HepG2 (cell line): ENCODE data around the gene KIF3C. TPM values are rescaled to one million over a fixed set of nuclear protein-coding genes. Genes with fewer than 3 reads are reported as not detected.

Experiments
- CEBPG ChIP-seq: IDR thresholded peaks from 2 replicates; pipeline ENCODE4 v1.6.1; 2016
- RFXAP ChIP-seq: sonication (generic); formaldehyde crosslinking; IDR thresholded peaks from 2 replicates; pipeline ENCODE4 v1.4.0; 2020; ENCODE audit warnings: missing genetic modification reagents, borderline replicate concordance
- SNRNP70 ChIP-seq: fragments of 200-400 bp; formaldehyde crosslinking; IDR thresholded peaks from 2 replicates; pipeline ENCODE4 v1.6.1; 2017; ENCODE audit warnings: mild to moderate bottlenecking, low read depth, low read length, moderate library complexity
- ZGPAT ChIP-seq: IDR thresholded peaks from 2 replicates; pipeline ENCODE4 v1.6.1; 2016; ENCODE audit warnings: mild to moderate bottlenecking
- ZNF574 ChIP-seq: sonication (generic); formaldehyde crosslinking; IDR thresholded peaks from 2 replicates; pipeline ENCODE4 v1.4.0; 2020; ENCODE audit warnings: missing genetic modification reagents
- ZNF674 ChIP-seq: sonication (generic); formaldehyde crosslinking; IDR thresholded peaks from 2 replicates; pipeline ENCODE4 v1.5.0; 2020; ENCODE audit warnings: low read depth, mild to moderate bottlenecking, missing genetic modification reagents
- ZNF784 ChIP-seq: sonication (generic); formaldehyde crosslinking; IDR thresholded peaks from 2 replicates; pipeline ENCODE4 v1.5.1; 2020; ENCODE audit warnings: missing genetic modification reagents, mild to moderate bottlenecking, borderline replicate concordance
- polyA plus RNA-seq, 8 experiments: library from polyadenylated mRNA; depleted of rRNA in 3 of 8; stranded (reverse) in 7 of 8; unstranded in 1 of 8; fragments of >200 nt; fragmentation: Illumina TruSeq in 4 of 8; extraction: Trizol in 4 of 8; gene quantifications; 2 replicates each; pipeline versions ENCODE4 v1.2.1 to v1.2.3, GENCODE V29; 2011 to 2016; ENCODE audit warnings: low read depth in 4 of 8, missing spikeins in 1 of 8, mixed read lengths in 1 of 8; ENCODE audit not compliant: insufficient read depth in 1 of 8
- total RNA-seq, 5 experiments: library from RNA; depleted of rRNA; stranded (reverse); fragments of >200 nt; fragmentation: Illumina TruSeq; extraction: Trizol; gene quantifications; 2 replicates each; pipeline ENCODE4 v1.2.3, GENCODE V29; 2016; ENCODE audit warnings: low read depth in 1 of 5
- TF ChIP-seq, protein P1 (sequence below): sonication (generic); formaldehyde crosslinking; IDR thresholded peaks from 2 replicates; pipeline ENCODE4 v1.4.0; 2020; ENCODE audit warnings: missing genetic modification reagents
- TF ChIP-seq, protein P2 (sequence below): sonication (generic); formaldehyde crosslinking; IDR thresholded peaks from 2 replicates; pipeline ENCODE4 v1.8.0; 2023; ENCODE audit warnings: mild to moderate bottlenecking, missing genetic modification reagents
- TF ChIP-seq, protein P3 (sequence below): sonication (generic); formaldehyde crosslinking; IDR thresholded peaks from 2 replicates; pipeline ENCODE4 v1.9.0; 2021; ENCODE audit warnings: missing genetic modification reagents, mild to moderate bottlenecking, borderline replicate concordance
- TF ChIP-seq, protein P4 (sequence below): sonication (generic); formaldehyde crosslinking; IDR thresholded peaks from 2 replicates; pipeline ENCODE4 v1.4.0; 2020; ENCODE audit warnings: missing genetic modification reagents

Gene KIF3C
- total and polyA plus RNA-seq, 2 of the 13 experiments (the other 11 are each of a cell fraction or from before 2014, with no cell fraction given), result 3.6 to 4.9 TPM

DNA sequence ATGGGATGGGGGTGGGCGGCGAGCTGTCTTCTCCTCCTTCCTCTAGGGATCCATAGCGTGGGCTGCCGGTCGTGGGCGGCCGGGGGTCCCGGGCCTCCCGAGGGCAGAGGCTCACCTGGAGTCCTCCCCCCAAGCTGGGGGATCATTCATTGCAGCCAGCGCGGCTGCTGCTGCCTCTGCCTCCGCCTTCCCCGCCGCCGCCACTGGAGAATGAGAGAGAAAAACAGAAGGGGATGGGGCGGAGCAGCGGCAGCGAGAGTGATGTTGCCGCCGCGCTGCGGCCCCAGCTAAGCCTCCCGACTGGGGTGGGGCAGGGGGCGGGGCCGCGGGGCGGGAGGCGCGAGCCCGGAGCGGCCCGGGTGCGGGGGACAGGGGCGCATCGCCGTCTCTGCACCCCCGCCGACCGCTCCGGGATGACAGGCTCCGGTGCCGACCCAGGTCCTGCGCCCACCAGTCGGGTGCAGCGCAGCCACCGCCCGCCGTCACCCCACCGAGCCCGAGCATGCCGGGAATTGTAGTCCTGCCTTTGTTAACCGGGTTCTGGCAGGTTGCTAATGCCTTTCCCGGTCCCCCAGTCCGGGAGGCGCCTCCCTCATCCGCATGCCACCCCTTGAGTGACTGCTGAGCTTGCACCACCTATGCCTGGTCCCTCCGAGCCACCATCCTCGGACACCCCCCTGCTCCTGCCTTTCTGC, at the start of gene KIF3C (continued):
- no peak for TF ChIP-seq ZGPAT
- TF ChIP-seq, protein P1, sequence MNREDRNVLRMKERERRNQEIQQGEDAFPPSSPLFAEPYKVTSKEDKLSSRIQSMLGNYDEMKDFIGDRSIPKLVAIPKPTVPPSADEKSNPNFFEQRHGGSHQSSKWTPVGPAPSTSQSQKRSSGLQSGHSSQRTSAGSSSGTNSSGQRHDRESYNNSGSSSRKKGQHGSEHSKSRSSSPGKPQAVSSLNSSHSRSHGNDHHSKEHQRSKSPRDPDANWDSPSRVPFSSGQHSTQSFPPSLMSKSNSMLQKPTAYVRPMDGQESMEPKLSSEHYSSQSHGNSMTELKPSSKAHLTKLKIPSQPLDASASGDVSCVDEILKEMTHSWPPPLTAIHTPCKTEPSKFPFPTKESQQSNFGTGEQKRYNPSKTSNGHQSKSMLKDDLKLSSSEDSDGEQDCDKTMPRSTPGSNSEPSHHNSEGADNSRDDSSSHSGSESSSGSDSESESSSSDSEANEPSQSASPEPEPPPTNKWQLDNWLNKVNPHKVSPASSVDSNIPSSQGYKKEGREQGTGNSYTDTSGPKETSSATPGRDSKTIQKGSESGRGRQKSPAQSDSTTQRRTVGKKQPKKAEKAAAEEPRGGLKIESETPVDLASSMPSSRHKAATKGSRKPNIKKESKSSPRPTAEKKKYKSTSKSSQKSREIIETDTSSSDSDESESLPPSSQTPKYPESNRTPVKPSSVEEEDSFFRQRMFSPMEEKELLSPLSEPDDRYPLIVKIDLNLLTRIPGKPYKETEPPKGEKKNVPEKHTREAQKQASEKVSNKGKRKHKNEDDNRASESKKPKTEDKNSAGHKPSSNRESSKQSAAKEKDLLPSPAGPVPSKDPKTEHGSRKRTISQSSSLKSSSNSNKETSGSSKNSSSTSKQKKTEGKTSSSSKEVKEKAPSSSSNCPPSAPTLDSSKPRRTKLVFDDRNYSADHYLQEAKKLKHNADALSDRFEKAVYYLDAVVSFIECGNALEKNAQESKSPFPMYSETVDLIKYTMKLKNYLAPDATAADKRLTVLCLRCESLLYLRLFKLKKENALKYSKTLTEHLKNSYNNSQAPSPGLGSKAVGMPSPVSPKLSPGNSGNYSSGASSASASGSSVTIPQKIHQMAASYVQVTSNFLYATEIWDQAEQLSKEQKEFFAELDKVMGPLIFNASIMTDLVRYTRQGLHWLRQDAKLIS (CRISPR knock-in tag), result no peak
- TF ChIP-seq ZNF574 (CRISPR knock-in tag), result peak; percentile 63
- TF ChIP-seq, protein P2, sequence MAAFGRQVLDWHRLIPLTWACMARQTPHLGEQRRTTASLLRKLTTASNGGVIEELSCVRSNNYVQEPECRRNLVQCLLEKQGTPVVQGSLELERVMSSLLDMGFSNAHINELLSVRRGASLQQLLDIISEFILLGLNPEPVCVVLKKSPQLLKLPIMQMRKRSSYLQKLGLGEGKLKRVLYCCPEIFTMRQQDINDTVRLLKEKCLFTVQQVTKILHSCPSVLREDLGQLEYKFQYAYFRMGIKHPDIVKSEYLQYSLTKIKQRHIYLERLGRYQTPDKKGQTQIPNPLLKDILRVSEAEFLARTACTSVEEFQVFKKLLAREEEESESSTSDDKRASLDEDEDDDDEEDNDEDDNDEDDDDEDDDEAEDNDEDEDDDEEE (CRISPR knock-in tag), result no peak; the same call in 1 of the 2 replicates
- TF ChIP-seq, protein P3, sequence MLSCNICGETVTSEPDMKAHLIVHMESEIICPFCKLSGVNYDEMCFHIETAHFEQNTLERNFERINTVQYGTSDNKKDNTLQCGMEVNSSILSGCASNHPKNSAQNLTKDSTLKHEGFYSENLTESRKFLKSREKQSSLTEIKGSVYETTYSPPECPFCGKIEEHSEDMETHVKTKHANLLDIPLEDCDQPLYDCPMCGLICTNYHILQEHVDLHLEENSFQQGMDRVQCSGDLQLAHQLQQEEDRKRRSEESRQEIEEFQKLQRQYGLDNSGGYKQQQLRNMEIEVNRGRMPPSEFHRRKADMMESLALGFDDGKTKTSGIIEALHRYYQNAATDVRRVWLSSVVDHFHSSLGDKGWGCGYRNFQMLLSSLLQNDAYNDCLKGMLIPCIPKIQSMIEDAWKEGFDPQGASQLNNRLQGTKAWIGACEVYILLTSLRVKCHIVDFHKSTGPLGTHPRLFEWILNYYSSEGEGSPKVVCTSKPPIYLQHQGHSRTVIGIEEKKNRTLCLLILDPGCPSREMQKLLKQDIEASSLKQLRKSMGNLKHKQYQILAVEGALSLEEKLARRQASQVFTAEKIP, result no peak
- TF ChIP-seq, protein P4, sequence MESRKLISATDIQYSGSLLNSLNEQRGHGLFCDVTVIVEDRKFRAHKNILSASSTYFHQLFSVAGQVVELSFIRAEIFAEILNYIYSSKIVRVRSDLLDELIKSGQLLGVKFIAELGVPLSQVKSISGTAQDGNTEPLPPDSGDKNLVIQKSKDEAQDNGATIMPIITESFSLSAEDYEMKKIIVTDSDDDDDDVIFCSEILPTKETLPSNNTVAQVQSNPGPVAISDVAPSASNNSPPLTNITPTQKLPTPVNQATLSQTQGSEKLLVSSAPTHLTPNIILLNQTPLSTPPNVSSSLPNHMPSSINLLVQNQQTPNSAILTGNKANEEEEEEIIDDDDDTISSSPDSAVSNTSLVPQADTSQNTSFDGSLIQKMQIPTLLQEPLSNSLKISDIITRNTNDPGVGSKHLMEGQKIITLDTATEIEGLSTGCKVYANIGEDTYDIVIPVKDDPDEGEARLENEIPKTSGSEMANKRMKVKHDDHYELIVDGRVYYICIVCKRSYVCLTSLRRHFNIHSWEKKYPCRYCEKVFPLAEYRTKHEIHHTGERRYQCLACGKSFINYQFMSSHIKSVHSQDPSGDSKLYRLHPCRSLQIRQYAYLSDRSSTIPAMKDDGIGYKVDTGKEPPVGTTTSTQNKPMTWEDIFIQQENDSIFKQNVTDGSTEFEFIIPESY (CRISPR knock-in tag), result 0 out of 2 replicates have a peak, but pooled peaks have one; percentile 55
- no peak for TF ChIP-seq ZNF674 (CRISPR knock-in tag)
- TF ChIP-seq RFXAP, result no peak
- no peak for TF ChIP-seq ZNF784
- no peak for TF ChIP-seq CEBPG
- no peak for TF ChIP-seq SNRNP70
